ENCODE measurements around the gene ERC2. TPM values are rescaled to one million over a fixed set of nuclear protein-coding genes. Genes with fewer than 3 reads are reported as not detected.

The ERC2 gene
- total RNA-seq, 1 donor from 2014 or later, result 0.35 TPM

GRCh38 chr3:55615694-55616295 lies 852.5 kb downstream of the ERC2 start:
- no peak overlapping the region for H3K4me3 Mint-ChIP-seq (ENCODE audit: unreplicated experiment)
- H3K9me3 Mint-ChIP-seq (ENCODE audit: unreplicated experiment), result no peaks in the 10 kb centered on the region
- no peaks in the 10 kb centered on the region for H3K36me3 Mint-ChIP-seq (ENCODE audit: unreplicated experiment)
- TF ChIP-seq CTCF (IDR thresholded peaks at IDR 0.05), result no peak
- H3K27me3 Mint-ChIP-seq (ENCODE audit: unreplicated experiment), result peaks cover 3% of the 10 kb centered on the region
- H3K27ac Mint-ChIP-seq (ENCODE audit: unreplicated experiment), result no peak overlapping the region
- H3K4me1 Mint-ChIP-seq (ENCODE audit: unreplicated experiment), result peaks cover 23% of the 10 kb centered on the region
- no peak for DNase-seq (ENCODE audit: extremely low spot score, unreplicated experiment)

- Mint-ChIP-seq H3K4me3 (ENCODE audit: unreplicated experiment) (no peak overlapping the region), H3K36me3 (ENCODE audit: unreplicated experiment) (no peaks in the 10 kb centered on the region), H3K4me1 (ENCODE audit: unreplicated experiment) (peaks cover 17% of the 10 kb centered on the region), H3K27me3 (ENCODE audit: unreplicated experiment) (peaks cover 3% of the 10 kb centered on the region), H3K27ac (ENCODE audit: unreplicated experiment) (peak overlapping the region; percentile 3), H3K9me3 (ENCODE audit: unreplicated experiment) (no peaks in the 10 kb centered on the region)
- no peak for DNase-seq (ENCODE audit: extremely low spot score, unreplicated experiment)
- TF ChIP-seq CTCF (IDR thresholded peaks at IDR 0.05), result no peak
Observed at GRCh38 chr3:55615039-55615693, 853.1 kb downstream of the ERC2 start.

DNA sequence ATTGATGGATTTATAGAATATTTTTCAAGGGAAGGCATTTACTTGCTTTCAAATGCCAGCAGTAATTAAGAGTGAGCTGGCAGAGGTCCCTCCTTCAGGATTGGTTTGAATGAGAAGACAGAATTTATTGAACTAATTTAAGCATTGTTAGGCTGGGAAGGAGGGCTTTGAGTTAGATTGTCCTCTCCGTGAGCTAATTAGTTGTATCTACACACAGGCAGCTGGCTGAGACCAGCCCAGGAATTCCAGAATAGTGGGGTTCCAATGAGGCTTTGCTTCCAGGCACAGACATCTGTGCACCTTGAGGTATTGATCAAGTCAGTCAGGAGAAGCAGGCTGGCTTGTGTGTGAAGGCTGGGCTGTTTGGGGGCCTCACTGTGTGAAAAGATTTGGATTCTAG lies 857.1 kb downstream of the ERC2 start:
- no peak overlapping the region for H3K27ac Mint-ChIP-seq (ENCODE audit: unreplicated experiment)
- no peak for DNase-seq (ENCODE audit: extremely low spot score, unreplicated experiment)
- peaks cover 3% of the 10 kb centered on the region for H3K27me3 Mint-ChIP-seq (ENCODE audit: unreplicated experiment)
- H3K4me1 Mint-ChIP-seq (ENCODE audit: unreplicated experiment), result peaks cover 14% of the 10 kb centered on the region
- no peak overlapping the region for H3K4me3 Mint-ChIP-seq (ENCODE audit: unreplicated experiment)
- TF ChIP-seq CTCF (IDR thresholded peaks at IDR 0.05), result no peak
- no peaks in the 10 kb centered on the region for H3K36me3 Mint-ChIP-seq (ENCODE audit: unreplicated experiment)
- no peaks in the 10 kb centered on the region for H3K9me3 Mint-ChIP-seq (ENCODE audit: unreplicated experiment)

DNA sequence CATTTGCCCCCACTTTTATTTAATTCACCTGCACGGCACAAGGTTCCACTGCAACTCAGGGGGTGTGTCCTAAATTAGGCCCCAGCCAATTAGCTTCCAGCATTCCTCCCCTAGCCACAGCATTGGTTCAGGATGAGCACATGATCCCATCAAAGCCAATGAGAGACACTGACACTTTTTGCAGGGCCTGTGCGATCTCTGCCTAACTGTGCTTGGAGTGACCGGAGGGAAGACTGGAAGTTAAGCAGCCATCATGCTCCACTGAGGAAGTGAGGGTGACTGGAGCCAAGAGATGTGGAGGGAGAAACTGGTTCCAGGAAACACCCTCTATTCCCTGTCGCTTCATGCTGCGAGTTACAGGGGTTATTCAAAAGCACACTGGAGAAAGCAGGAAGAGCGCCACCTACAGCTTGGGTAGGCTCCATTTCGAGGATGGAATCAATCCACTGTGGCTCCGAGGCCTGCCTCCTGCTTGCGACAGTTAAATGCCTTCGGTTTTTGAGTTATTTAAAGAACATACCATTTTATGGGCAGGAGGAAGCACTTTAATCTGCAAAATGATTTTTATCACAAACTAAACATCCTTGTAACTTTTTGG lies 858.9 kb downstream of the ERC2 start:
- no peak overlapping the region for H3K4me3 Mint-ChIP-seq (ENCODE audit: unreplicated experiment)
- no peaks in the 10 kb centered on the region for H3K36me3 Mint-ChIP-seq (ENCODE audit: unreplicated experiment)
- H3K27ac Mint-ChIP-seq (ENCODE audit: unreplicated experiment), result no peak overlapping the region
- no peaks in the 10 kb centered on the region for H3K9me3 Mint-ChIP-seq (ENCODE audit: unreplicated experiment)
- TF ChIP-seq CTCF (IDR thresholded peaks at IDR 0.05), result no peak
- no peaks in the 10 kb centered on the region for H3K4me1 Mint-ChIP-seq (ENCODE audit: unreplicated experiment)
- no peak for DNase-seq (ENCODE audit: extremely low spot score, unreplicated experiment)
- H3K27me3 Mint-ChIP-seq (ENCODE audit: unreplicated experiment), result peaks cover 3% of the 10 kb centered on the region

GRCh38 chr3:55608301-55608937 lies 859.8 kb downstream of the ERC2 start:
- Mint-ChIP-seq H3K27me3 (ENCODE audit: unreplicated experiment) (peaks cover 3% of the 10 kb centered on the region), H3K4me1 (ENCODE audit: unreplicated experiment) (no peaks in the 10 kb centered on the region), H3K27ac (ENCODE audit: unreplicated experiment) (no peak overlapping the region), H3K9me3 (ENCODE audit: unreplicated experiment) (no peaks in the 10 kb centered on the region), H3K4me3 (ENCODE audit: unreplicated experiment) (no peak overlapping the region), H3K36me3 (ENCODE audit: unreplicated experiment) (no peaks in the 10 kb centered on the region)
- no peak for DNase-seq (ENCODE audit: extremely low spot score, unreplicated experiment)
- TF ChIP-seq CTCF (IDR thresholded peaks at IDR 0.05), result no peak
